ENCODE measurements around the gene CXCR5.

The CXCR5 gene

DNA sequence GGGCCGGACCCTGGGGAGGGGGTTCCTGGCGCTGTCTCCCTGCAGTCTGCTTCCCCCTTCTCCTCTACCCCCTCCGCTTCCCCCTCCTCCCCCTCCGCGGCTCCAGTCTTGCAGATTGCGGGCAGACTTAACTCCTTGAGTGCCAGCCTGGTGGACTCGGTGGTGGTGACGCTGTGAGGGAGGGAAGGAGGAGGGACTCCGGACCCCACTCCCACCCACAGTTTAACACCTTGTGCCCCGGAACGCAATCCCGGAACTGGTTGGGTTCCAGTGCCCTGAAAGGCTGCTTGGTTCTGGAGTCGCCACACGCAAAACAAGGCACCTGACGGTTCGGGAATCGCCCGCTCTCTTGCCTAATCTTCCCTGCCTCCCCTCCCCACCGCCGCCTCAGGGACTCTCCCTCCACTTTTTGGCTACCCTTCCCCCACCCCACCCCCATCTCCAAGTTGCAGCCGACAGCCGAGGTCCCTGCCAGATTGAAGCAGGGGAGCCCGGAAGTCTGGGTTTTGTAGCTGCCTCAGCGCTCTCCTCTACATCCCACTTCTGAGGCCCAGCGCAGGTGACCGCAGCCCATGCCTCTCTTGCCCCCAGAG is 45.9 kb downstream of the CXCR5 start:
- peak; percentile 64 for DNase-seq

DNA sequence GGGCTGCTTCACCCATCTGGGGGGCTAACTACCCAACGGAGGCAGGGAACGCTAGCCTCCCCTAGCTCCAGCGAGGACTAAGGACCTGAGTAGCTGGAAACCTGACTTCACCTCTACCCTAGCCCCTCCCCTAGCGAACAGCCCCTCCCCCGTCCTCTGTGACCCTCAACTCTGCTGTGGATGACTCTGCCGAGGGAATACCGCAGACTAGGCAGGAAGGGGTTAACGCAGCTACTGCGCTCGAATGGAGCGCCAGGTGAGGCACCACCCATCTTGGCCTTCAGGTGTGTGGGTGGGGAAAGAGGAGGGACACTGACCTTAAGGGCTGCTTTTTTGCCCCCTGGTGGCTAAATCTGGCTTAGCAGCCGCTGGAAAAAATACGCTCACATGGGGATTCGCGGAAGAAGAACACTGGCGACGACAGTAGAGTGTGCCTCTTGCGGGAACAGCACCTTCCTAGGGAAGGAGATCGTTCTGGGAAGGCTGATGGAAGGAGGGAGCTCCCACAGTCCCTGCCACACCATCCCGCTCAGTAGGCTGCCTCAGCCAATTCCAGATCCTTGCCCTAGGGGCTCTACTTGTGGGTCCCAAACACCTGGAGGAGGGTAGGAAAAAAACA is 46.5 kb downstream of the CXCR5 start:
- peak; percentile 54 for DNase-seq

DNA sequence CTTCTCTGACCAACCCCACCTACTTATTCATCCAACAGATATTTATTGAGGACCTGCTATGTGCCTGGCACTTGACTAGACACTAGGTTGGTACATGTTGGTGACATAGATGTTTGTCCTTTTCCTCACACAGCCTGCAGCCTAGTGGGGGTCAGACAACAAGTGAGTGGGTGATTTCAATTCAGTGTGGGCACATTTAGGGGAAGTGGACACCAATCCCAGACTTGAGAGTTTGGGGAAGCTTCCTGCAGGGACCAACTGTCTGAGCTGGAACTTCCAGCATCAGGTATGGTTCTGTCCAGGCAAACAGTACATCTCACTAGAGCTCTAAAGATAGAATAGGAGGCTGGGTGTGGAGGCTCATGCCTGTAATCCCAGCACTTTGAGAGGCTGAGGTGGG is 47.9 kb downstream of the CXCR5 start:
- no peak for DNase-seq

DNA sequence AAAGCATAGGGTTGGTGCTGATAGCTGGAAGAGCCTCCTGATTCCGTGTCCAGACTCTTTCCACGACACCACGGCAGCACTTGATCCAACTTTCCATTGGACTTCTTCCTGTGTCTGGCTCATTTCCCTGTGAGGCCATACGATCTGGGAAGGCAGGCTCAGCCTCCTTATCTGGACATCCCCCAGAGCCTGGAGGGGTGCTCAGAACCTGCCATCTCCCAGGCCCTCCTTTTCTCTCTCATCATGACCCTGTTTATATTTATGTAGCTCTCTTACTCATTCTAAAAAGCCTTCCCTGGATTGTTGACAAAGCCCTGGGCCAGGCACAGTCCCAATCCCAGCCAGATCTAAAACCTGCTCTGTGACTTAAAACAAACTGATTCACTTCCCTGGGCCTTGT is 49.8 kb downstream of the CXCR5 start:
- DNase-seq = no peak

DNA sequence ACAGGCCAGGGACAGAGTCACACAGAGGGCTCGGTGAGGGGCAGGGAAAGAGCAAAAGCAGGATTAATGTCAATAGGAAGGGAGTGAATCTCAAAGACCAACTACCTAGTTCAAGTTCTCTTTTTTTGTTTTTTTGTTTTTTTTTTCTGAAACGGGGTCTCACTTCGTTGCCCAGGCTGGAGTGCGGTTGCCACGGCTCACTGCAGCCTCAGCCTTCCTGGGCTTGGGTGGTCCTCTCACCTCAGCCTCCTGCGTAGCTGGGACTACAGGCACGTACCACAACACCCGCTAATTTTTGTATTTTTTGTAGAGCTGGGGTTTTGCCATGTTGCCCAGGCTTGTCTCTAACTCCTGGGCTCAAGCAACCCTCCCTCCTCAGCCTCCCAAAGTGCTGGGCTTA is 51.7 kb downstream of the CXCR5 start:
- DNase-seq = no peak

DNA sequence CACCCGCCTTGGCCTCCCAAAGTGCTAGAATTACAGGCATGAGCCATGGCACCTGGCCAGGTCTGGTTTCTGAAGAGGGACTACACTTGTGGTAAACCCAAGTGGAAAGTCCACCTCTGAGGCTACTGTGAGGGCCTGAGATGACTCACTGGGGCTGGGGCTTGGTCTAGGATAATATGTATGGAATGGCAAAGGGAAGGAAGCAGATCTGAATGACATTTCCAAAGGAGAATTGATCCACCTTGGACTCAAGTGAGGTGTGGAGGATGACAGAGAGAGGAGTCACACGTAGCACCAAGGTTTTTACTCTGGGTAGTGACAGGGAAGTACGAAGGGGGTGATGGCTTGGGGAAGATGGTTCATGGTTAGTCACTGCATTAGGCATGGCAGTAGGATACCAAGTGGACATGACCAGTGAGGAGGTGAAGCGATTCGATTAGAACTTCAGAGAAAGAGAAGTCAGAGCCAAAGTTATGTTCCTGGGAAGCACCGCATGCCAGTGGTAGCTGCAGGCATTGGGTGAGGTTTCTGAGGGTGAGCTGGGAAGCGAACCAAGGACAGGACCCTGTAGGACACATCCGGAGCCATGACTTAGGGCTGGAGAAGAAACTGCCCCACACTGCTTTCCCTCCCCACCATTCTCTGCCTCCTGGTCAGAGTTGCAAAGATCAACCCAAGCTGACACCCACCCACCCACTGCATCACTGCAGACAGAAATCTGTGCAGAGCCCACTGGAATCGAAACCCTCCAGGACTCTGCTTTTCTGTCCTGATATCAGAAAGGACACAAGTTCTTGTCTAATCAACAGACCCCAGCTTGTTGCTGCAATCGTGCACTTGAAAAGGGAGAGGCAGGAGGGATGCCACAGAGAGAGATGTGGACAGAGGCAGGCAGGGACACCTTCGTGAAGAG is 55.1 kb downstream of the CXCR5 start:
- DNase-seq = no peak

DNA sequence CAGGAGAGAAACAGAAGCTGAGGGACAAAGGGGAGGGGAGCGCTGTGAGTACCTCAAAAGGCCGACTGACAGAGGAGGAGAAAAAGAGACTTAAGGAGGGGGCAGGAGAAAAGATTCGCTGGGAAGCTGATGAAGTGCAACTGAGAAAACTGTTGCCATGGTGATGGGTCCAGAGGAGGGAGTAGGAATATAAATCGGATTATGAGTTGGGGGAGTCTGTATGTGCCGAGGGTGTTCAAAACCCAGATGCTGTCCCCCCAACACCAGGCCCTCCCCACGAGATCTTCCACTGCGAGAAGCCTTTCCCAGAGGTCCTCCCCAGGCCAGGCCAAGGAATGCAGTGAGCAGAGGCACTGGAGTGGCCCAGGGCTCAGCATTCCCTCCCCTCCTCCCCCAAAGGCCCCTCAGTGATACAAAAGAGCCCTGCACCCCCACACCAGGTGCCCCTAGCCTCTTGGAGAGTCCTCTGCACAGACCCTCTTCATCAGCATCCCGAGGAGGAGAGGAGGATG is 55.8 kb downstream of the CXCR5 start:
- no peak for DNase-seq

DNA sequence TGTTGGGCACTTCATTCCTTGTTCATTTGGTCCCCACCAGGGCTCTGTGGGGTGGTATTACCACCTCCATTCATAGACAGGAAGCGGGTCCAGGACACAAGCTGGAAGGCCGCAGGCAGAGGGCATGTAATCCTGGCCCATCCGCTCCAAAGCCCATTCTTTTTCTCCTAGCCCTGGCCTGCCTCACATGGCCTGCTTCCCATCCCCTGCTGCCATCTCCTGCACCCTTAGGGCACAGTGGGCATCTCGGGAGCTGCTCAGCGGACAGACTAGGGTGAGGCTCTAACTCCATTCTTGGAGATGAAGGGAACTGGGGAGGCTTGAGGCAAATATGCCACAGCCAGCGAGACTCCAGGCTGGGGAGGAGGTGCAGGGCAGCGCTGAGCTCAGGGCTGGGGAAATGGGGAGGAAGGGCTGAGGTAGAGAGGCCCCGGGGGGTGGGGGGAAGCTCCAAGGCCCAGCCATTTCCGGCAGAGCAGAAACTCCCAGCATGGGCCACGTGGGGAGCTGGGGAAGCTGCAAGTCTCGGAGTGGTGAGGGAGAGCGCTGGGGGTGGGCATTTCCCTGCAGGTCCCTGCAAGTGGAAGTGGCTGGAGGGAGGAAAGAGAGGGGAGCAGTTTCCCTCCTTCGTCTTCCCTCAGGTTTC is 56.4 kb downstream of the CXCR5 start:
- no peak for DNase-seq

DNA sequence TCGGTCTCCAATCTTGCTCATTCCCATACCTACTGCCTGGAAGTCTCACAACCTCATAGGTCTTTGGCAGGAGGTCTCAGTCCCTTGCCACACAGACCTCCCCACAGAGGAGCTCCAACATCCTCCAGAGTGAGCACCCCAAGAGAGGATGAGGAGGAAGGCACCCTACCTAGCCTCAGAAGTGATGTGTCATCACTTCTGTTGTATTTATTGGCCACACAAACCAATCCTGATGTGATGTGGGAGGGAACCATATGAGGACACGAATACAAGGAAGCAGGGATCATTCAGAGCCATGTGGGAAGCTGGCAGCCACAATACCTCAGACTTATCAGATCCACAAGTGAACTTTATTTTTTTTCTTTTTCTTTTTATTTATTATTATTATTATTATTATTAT is 63.4 kb downstream of the CXCR5 start:
- no peak for DNase-seq

Data from NCI-H2227 treated with DMSO at 0.1 percent for 48 hours (cell line).